Muscle layer of colon (tissue), 2 donors: ENCODE results near the gene TBX19.

Source experiments
- H3K27ac ChIP-seq: one replicate; pipeline ENCODE4 v1.7.0; 2013; ENCODE audit warnings: low read depth, mild to moderate bottlenecking, low read length, moderate library complexity
- H3K27me3 ChIP-seq, 2 donors: one replicate each; pipeline ENCODE4 v1.7.0; 2013; ENCODE audit warnings: low read length in 2 of 2, mild to moderate bottlenecking in 2 of 2; ENCODE audit not compliant: insufficient read depth in 2 of 2, control insufficient read depth in 1 of 2
- H3K36me3 ChIP-seq: one replicate; pipeline ENCODE4 v1.7.0; 2013; ENCODE audit warnings: mild to moderate bottlenecking, low read length; ENCODE audit not compliant: insufficient read depth
- H3K4me1 ChIP-seq: one replicate; pipeline ENCODE4 v1.7.0; 2013; ENCODE audit warnings: mild to moderate bottlenecking, low read length; ENCODE audit not compliant: insufficient read depth
- H3K4me3 ChIP-seq, 2 donors: one replicate each; pipeline ENCODE4 v1.7.0; 2013; ENCODE audit warnings: low read length in 2 of 2, low read depth in 1 of 2, mild to moderate bottlenecking in 1 of 2, moderate library complexity in 1 of 2
- H3K9ac ChIP-seq: one replicate; pipeline ENCODE4 v1.7.0; 2013; ENCODE audit warnings: low read length
- H3K9me3 ChIP-seq: one replicate; pipeline ENCODE4 v1.7.0; 2013; ENCODE audit warnings: mild to moderate bottlenecking, low read length
- donor health status: abdominal sarcoma.
- donor health status: Adenocarcinoma of cecum.

The TBX19 gene

GRCh38 chr1:168301664-168302320, 21.1 kb downstream of the TBX19 start:
- Histone ChIP-seq H3K36me3 (no peaks in the 10 kb centered on the region), H3K9ac (no peak overlapping the region), H3K4me1 (no peaks in the 10 kb centered on the region), H3K27ac (no peak overlapping the region), H3K27me3 (no peaks in the 10 kb centered on the region), H3K4me3 (no peak overlapping the region), H3K9me3 (no peaks in the 10 kb centered on the region)

DNA sequence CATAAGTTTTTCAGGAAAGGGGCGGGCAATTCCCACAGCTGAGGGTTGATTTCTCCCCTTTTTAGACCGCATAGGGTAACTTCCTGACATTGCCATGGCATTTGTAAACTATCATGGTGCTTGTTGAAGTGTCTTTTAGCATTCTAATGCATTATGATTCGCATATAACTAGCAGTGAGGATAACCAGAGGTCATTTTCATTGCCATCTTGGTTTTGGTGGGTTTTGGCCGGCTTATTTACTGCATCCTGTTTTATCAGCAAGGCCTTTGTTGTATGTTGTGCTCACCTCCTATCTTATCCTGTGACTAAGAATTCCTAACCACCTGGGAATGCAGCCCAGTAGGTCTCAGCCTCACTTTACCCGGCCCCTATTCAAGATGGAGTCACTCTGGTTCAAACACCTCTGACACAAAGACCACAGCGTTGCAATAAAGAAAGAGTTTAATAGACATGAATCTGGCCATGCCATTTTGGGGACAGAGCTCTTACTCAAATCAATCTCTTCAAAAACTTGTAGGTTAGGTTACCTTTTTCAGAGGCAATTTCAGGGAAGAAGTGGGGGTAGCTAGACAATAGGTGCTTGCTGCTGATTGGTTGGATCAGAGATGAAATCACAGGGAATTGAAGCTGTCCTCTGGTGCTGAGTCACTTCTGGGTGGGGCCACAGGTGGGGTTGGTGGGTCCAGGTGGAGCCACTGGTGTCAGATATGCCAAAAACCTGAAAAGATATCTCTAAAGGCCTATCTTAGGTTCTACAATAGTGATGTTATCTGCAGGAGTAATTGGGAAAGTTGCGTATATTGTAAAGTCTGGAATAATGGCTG, 23.3 kb downstream of the TBX19 start:
- H3K36me3 ChIP-seq: no peaks in the 10 kb centered on the region
- no peaks in the 10 kb centered on the region for H3K4me1 ChIP-seq
- no peak overlapping the region for H3K4me3 ChIP-seq
- H3K9ac ChIP-seq: no peak overlapping the region
- no peaks in the 10 kb centered on the region for H3K27me3 ChIP-seq
- H3K27ac ChIP-seq: no peak overlapping the region
- H3K9me3 ChIP-seq: no peaks in the 10 kb centered on the region

GRCh38 chr1:168304865-168305264, 24.2 kb downstream of the TBX19 start:
- Histone ChIP-seq H3K4me1 (no peaks in the 10 kb centered on the region), H3K9ac (no peak overlapping the region), H3K27me3 (no peaks in the 10 kb centered on the region), H3K4me3 (no peak overlapping the region), H3K27ac (no peak overlapping the region), H3K36me3 (no peaks in the 10 kb centered on the region), H3K9me3 (no peaks in the 10 kb centered on the region)

DNA sequence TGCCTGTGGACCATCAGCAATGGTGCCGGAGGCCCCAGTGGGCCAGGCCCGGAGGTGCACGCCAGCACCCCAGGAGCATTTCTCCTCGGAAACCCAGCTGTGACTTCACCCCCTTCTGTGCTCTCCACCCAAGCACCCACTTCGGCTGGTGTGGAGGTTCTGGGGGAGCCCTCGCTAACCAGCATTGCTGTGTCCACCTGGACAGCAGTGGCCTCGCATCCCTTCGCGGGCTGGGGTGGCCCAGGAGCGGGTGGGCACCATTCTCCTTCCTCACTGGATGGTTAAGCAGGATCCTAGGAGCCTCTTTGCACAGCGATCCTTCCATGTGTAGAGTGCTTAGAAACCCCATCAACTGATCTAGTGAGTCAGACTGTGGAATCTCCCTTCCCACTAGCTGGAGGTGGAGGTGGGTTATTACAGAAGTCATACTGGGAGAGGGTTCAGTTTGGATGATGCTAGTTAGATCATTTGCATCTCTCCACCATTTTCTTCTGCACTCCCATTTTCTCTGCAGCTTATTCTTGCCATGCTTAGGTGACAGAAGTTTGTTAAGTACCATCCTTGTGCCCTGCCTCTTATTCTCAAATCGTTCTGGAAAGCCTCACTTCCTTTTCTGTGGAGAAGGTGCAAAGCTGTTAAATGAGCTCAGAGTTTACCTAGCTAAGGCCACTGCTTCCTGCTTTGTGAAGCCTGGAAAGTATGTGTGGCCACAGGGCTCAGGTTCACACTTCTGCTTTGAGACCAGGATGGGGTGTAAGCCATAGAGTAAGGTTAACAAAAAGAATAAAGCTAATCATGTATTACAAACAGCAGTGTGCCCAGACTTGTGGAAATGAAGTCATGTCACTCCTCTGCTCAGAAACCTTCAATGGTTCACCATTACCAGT, 32.3 kb downstream of the TBX19 start:
- H3K4me1 ChIP-seq: no peaks in the 10 kb centered on the region

GRCh38 chr1:168316142-168316541, 35.5 kb downstream of the TBX19 start:
- Histone ChIP-seq H3K4me1 (peaks cover 12% of the 10 kb centered on the region), H3K27ac (no peak overlapping the region), H3K4me3 (no peak overlapping the region), H3K9ac (no peak overlapping the region), H3K36me3 (peaks cover 9% of the 10 kb centered on the region), H3K27me3 (no peaks in the 10 kb centered on the region), H3K9me3 (no peaks in the 10 kb centered on the region)

More for the DNA sequence above, 32.3 kb downstream of the TBX19 start:
- Histone ChIP-seq H3K27me3 (no peaks in the 10 kb centered on the region), H3K9me3 (no peaks in the 10 kb centered on the region), H3K36me3 (peaks cover 10% of the 10 kb centered on the region), H3K27ac (no peak overlapping the region), H3K9ac (no peak overlapping the region), H3K4me3 (no peak overlapping the region)

DNA sequence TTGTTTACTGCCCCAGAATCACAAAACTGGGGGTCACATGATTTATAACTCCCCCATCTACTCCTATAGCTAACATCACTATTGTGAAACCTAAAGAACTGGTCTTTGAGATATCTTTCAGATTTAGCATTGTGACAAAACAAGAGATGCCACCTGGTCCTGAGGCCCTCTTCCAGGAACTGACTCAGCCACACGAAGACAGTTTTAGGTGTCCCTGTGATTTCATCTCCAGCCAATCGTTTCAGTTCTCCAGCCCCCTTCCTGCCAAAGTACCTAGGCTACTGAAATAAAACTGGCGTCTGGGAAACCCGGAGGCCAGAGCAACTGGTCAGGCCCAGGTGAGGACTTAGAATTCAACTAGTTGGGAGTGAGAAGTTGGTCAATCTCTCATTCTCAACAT, 36.6 kb downstream of the TBX19 start:
- H3K27ac ChIP-seq: no peak overlapping the region
- H3K9me3 ChIP-seq: no peaks in the 10 kb centered on the region
- H3K4me1 ChIP-seq: peaks cover 16% of the 10 kb centered on the region
- H3K9ac ChIP-seq: no peak overlapping the region
- no peak overlapping the region for H3K4me3 ChIP-seq
- no peaks in the 10 kb centered on the region for H3K27me3 ChIP-seq
- H3K36me3 ChIP-seq: peaks cover 5% of the 10 kb centered on the region

DNA sequence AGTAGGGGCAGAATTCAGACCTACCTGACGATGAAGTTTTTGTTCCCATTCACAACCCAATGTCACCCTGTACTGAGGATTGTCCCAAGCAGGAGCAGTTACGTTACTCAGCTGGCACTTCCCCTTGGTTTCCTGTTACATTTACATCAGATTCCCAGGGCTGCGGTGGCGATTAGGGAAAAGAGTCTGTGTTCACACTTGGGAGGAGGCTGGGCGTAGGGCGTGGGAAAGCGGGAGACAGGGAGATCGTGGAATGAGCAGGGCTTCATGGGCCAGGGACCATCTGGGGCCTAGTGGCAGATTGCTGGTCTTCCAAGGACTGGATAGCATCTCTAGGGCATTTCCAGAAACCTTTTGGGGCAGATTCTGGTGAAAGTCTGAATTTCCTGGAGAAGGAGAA, 39.0 kb downstream of the TBX19 start:
- Histone ChIP-seq H3K4me1 (peaks cover 16% of the 10 kb centered on the region), H3K9ac (no peak overlapping the region), H3K27me3 (no peaks in the 10 kb centered on the region), H3K9me3 (no peaks in the 10 kb centered on the region), H3K4me3 (no peak overlapping the region), H3K27ac (no peak overlapping the region), H3K36me3 (peaks cover 2% of the 10 kb centered on the region)

- no peak overlapping the region for H3K9ac ChIP-seq
- H3K9me3 ChIP-seq: no peaks in the 10 kb centered on the region
- H3K27me3 ChIP-seq: no peaks in the 10 kb centered on the region
- no peaks in the 10 kb centered on the region for H3K36me3 ChIP-seq
- H3K4me3 ChIP-seq: no peak overlapping the region
- peaks cover 16% of the 10 kb centered on the region for H3K4me1 ChIP-seq
- no peak overlapping the region for H3K27ac ChIP-seq
Observed at GRCh38 chr1:168320149-168320548, 39.5 kb downstream of the TBX19 start.

- Histone ChIP-seq H3K9me3 (no peaks in the 10 kb centered on the region), H3K27me3 (no peaks in the 10 kb centered on the region), H3K4me3 (no peak overlapping the region), H3K9ac (no peak overlapping the region), H3K27ac (peak overlapping the region; percentile 60), H3K36me3 (no peaks in the 10 kb centered on the region), H3K4me1 (peaks cover 16% of the 10 kb centered on the region)
Observed at GRCh38 chr1:168320800-168321450, 40.2 kb downstream of the TBX19 start.

DNA sequence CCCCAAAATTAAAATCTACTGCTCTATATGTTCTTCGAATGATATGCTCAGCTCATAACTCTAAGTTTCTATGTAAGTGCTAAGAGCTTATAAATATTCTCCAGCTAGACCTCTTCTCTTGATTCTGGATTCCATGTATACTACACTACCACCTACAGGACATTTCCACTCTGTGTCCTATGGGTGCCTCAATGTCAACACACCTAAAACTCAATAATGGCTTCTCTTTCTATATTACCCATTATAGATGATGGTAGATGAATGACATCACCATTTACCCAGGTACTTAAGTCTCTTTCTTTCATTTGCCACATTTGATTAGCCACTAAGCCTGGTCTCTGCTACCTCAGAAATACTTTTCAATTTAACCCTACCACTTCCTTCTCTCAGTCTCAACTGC, 41.3 kb downstream of the TBX19 start:
- Histone ChIP-seq H3K36me3 (no peaks in the 10 kb centered on the region), H3K9me3 (no peaks in the 10 kb centered on the region), H3K27me3 (no peaks in the 10 kb centered on the region), H3K9ac (no peak overlapping the region), H3K4me1 (peaks cover 16% of the 10 kb centered on the region), H3K4me3 (no peak overlapping the region), H3K27ac (no peak overlapping the region)
